Left forelimb (tissue), 1 donor: Measurements from ENCODE around the gene ANKRD39.
"Not testable (repeated sequence)": the region's sequence is repeated elsewhere in the genome, so short reads cannot be mapped to it uniquely, and the experiment has no call there.

Experiments used
- DNase-seq: peaks from one replicate; pipeline ENCODE4 v3.0.0-alpha.2; 2018; ENCODE audit warnings: low spot score

The ANKRD39 gene

GRCh38 chr2:96857667-96858372, at the start of gene ANKRD39:
Gene ANKRD39, minus strand, starts transcription at chr2:96858016. Its CDS starts 29 bp downstream, at chr2:96857987.
- peak; percentile 99 for DNase-seq

- peak; percentile 86 for DNase-seq
Measured at GRCh38 chr2:96906729-96907114, 48.9 kb upstream of the ANKRD39 start.

- no peak for DNase-seq
Measured at GRCh38 chr2:96903815-96904214, 46.0 kb upstream of the ANKRD39 start.

GRCh38 chr2:96903318-96903717, 45.5 kb upstream of the ANKRD39 start:
- DNase-seq: no peak

- no peak for DNase-seq
Measured at GRCh38 chr2:96900237-96900636, 42.4 kb upstream of the ANKRD39 start.

GRCh38 chr2:96899413-96899741, 41.6 kb upstream of the ANKRD39 start:
- DNase-seq: no peak

- no peak for DNase-seq
Measured at GRCh38 chr2:96898641-96899412, 41.0 kb upstream of the ANKRD39 start.

GRCh38 chr2:96898135-96898505, 40.3 kb upstream of the ANKRD39 start:
- no peak for DNase-seq

- DNase-seq: no peak
Measured at GRCh38 chr2:96897491-96898134, 39.8 kb upstream of the ANKRD39 start.

GRCh38 chr2:96895746-96896651, 38.2 kb upstream of the ANKRD39 start:
- no peak for DNase-seq

- DNase-seq: no peak
Measured at GRCh38 chr2:96895032-96895745, 37.4 kb upstream of the ANKRD39 start.

GRCh38 chr2:96894151-96894531, 36.3 kb upstream of the ANKRD39 start:
- DNase-seq: no peak

GRCh38 chr2:96893289-96894150, 35.7 kb upstream of the ANKRD39 start:
- no peak for DNase-seq

GRCh38 chr2:96891591-96892333, 33.9 kb upstream of the ANKRD39 start:
- DNase-seq: no peak

- DNase-seq: no peak
Measured at GRCh38 chr2:96890726-96891385, 33.0 kb upstream of the ANKRD39 start.

GRCh38 chr2:96890252-96890651, 32.4 kb upstream of the ANKRD39 start:
- no peak for DNase-seq

GRCh38 chr2:96889502-96889901, 31.7 kb upstream of the ANKRD39 start:
- not testable (repeated sequence) for DNase-seq

- DNase-seq: no peak
Measured at GRCh38 chr2:96888072-96889011, 30.5 kb upstream of the ANKRD39 start.
